Germinal center (tissue), 1 donor: Measurements from ENCODE around the gene MEIOSIN.

Experiments
- DNase-seq: peaks from one replicate; pipeline ENCODE4 v3.0.0; 2012; ENCODE audit warnings: mixed read lengths, low spot score

MEIOSIN gene

GRCh38 chr19:45801603-45802175 lies 68.5 kb downstream of the MEIOSIN start:
- no peak for DNase-seq

- no peak for DNase-seq
Observed at GRCh38 chr19:45804140-45804958, 71.1 kb downstream of the MEIOSIN start.

GRCh38 chr19:45804959-45805230 lies 71.7 kb downstream of the MEIOSIN start:
- DNase-seq, result no peak

- no peak for DNase-seq
Observed at GRCh38 chr19:45805719-45806118, 72.5 kb downstream of the MEIOSIN start.

- DNase-seq, result no peak
Observed at GRCh38 chr19:45809643-45810159, 76.5 kb downstream of the MEIOSIN start.

GRCh38 chr19:45812297-45812696 lies 79.1 kb downstream of the MEIOSIN start:
- no peak for DNase-seq
